GM18502 (cell line): ENCODE data around the gene EFCAB13.

Experiments used
- ATAC-seq: cut with Tn5 transposase; IDR thresholded peaks from one replicate; pipeline ENCODE4 v1.9.1; 2021; ENCODE audit warnings: mild to moderate bottlenecking; ENCODE audit not compliant: unreplicated experiment, poor library complexity

EFCAB13 gene

DNA sequence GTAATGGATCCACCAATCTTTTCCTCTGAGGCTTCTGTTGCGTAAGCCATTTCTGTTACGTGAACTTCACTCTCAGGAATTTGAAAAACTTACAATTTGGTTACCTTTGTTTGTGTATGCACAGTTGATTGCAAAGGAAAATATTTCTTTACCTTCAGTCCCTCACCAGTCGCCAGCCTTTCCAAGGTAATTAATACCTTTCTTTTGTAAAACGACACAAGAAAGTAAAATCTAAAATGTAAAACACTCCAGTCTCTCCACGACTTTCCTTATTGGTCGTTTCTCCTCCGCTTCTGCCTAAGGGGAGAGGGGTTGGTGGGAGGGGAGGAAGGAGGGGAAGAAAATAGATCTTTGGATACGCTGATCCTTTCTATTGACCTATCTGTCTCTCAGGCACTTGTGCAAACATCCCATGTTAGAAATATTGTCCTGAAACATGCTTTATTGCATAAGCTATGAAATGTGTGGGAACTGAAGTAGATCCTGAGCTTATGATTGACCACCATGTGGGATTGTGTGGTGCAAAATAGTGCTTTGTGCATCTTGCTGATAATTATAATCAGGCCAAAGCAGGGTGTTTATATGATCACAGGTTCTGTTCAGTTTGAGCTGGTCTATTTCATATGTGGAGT is 32.4 kb upstream of the EFCAB13 start:
- ATAC-seq, result no peak

DNA sequence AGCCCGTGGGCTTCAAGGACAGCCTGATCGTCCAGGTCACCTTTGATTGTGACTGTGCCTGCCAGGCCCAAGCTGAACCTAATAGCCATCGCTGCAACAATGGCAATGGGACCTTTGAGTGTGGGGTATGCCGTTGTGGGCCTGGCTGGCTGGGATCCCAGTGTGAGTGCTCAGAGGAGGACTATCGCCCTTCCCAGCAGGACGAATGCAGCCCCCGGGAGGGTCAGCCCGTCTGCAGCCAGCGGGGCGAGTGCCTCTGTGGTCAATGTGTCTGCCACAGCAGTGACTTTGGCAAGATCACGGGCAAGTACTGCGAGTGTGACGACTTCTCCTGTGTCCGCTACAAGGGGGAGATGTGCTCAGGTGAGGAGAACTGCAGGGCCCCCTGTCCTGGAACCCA is 31.5 kb upstream of the EFCAB13 start:
- ATAC-seq, result no peak

DNA sequence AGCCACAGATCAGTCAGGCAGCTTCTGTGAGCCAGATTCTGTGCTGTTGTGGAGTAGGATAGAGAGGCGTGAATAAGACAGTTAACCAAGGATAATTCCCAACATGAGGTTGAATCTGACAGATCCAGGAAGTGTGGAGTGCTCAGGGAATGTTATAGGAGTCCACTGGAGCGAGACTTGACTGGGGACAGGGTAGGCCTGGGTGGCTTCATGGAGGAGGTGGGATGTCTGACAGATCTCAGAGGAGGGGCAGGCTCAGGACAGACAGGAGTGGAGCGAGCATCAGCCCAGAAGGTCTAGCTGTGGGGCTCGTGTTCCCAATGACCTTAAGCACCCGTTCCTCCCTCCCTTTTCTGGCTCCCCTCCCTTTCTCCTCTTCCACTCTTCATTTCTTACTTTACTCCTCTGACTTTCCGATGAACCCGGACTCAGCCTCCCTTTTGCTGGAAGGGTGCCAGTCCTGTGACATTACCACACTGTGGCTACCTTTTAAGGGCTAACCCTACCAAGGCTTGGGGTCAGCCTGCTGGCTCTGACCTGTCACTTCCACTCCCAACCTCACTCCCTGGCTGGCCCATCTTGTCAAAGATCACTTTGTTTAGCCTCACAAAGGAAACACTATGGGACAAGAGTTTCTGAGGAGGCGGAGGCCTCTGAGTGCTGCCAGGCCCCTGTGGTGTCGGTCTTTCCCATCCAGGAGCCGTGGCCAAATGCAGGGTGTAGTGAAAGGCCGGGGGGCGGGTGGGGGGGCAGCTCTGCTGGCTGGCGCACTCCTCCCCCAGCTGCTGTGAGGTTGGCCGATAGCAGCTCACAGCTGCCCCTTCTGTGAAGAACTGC is 28.5 kb upstream of the EFCAB13 start:
- no peak for ATAC-seq

DNA sequence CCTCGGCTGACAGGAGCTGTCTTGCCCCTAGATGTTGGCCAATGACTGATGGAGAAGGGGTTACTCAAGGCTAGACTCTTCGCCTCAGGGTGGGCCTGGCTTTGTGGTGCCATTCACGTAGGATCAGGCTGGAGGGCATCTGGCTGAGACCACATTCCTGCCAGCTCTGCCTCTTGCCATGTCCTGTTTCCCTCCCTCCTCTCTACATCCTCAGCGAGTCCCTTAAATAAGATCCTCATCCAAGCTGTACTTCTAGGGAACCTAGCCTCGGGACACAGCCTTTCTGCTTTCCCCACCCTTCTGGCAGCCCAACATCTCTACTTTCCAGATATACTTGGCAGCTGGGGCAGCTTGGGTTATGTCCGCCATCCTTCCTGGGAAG is 27.9 kb upstream of the EFCAB13 start:
- no peak for ATAC-seq

DNA sequence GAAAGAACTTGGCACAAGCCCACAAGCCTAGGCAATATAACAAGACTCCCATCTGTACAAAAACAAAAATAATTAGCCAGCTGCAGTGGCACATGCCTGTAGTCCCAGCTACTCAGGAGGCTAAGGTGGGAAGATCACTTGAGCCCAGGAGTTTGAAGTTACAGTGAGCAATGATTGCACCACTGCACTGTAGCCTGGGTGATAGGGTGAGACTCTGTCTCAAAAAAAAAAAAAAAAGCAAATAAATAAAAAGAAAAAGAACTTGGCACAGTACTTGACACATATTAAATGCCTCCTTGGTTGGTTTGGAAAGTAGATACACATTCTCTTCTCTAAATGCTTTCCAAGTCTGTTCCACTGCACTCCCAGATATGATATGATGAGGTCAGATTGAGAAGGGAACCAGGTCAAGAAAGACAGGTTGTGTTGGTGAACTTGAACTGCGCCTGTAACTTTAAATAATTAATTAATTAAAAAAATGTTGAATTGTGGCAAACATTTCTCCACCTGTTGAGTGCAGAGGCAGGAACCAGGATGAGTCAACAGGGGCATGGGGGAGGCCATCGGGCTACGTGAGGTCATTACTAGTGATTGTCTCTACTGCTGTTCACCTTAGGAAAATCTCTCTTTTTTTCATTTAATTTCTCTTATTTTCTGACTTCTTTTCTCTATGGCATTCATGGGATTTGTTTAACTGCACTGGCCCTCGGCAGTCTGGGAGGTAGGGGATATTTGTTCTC is 25.9 kb upstream of the EFCAB13 start:
- ATAC-seq, result no peak

DNA sequence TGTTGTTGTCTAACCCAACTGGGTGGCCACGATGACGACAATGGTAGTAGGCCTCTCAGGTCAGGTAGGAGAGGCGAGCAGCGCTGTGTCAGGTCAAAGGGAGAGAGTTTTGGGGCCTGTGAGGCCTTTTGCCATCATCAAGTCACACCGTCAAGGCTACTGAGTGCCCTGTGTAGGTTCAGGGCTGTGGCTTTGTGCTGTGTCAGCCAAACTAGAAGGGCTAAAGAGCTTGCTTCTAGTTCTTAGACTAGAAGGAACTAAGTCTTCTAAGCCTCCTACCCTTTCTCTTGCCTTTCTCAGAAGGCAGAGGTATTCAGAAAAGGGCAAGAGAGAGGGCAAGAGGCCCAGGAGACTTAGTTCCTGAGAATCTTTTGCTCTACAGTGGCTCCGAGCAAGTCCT is 25.0 kb upstream of the EFCAB13 start:
- no peak for ATAC-seq

DNA sequence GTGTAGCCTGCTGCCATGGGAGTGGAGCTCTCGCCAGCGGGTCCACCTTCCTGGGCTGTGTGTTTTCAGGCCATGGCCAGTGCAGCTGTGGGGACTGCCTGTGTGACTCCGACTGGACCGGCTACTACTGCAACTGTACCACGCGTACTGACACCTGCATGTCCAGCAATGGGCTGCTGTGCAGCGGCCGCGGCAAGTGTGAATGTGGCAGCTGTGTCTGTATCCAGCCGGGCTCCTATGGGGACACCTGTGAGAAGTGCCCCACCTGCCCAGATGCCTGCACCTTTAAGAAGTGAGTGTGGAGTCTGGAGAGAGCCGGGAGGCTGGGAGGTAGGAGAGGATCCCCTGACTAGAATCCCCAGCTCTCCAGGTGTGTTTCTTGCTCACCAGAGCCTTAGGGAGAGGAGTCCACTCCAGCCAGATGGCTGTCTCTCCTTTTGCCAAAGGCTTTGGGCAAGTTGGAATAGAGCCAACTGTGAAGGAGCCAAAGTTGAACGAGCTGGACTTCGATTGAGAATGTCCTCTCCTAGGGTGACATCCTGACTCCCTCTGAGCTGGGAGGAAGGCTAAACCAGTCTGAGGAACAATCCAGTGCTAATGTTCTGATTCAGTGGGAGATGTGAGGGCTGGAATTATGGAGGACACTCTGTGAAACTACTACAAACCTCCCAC is 24.4 kb upstream of the EFCAB13 start:
- no peak for ATAC-seq

DNA sequence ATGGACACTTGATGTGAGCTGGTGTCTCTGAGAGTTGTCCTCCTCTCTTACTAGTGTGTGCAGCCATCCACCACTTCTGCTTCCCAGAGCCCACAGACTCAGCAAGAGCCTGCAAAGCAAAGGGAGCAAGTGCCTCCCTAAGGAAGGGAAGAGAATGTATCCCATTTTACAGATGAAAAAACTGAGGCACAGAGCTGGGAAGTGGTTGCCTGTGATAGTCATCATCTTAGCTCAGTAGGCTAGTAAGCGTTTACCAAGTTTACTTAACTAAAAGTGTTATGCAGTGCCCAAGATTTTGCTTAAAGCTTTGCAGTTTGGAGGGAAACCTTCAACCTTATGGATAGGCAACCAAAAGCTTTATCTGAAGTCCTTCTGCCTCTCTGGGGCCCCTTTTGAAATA is 23.0 kb upstream of the EFCAB13 start:
- ATAC-seq, result no peak

DNA sequence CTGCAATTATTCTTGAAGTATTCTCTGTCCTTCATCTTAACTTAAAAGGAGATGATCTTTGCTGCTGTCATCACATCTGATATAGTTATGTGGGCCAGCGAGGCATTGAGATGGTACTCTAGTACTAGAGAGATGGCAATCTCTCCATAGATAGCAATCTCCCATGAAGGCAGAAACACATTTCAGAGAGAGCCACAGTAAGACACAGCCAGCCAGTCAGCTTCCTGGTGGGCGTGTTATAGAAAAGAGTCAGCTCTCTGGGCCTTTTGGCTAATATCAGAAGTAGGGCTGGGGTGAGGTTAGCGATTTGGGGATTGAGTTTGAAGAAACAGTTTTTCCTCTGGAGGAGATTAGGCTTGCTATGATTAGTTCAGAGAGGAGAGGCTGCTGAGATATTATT is 22.6 kb upstream of the EFCAB13 start:
- no peak for ATAC-seq

DNA sequence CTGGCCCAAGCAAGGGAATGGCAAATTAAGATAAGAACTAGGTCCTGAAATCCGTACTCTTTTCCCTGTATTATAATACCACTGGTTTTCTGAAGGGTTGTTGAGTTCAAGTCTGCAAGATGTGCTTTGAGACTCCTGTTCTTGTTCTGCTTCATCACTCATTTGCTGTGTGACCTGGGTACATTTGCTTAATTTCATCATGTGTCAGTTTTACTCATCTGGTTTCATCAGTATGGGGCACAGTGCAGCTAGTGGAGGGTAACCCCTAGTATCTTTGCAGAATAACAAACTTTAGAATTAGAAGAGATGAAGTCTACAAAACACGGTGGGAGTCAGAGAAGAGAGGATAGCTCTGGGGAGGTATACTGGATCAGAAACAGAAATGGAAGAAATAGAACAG is 21.9 kb upstream of the EFCAB13 start:
- ATAC-seq, result no peak

DNA sequence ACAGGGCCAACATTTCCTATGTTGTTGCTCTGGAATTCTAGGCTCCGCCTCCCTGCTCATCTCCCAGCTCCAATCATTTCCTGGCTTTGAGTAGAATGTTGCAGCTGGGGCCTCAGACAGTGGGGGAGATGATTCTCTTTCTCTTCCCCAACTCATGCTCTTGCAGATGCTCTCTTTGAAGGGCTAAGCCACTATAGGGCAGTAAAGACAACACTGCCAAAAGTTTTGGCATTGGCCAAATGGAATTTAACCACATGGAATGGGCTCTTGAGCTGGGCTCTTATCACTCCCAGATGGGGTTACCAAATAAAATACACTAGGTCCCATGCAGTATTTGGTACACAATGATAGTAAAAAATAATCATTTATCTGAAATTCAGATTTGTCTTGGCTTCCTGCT is 19.6 kb upstream of the EFCAB13 start:
- ATAC-seq, result no peak

DNA sequence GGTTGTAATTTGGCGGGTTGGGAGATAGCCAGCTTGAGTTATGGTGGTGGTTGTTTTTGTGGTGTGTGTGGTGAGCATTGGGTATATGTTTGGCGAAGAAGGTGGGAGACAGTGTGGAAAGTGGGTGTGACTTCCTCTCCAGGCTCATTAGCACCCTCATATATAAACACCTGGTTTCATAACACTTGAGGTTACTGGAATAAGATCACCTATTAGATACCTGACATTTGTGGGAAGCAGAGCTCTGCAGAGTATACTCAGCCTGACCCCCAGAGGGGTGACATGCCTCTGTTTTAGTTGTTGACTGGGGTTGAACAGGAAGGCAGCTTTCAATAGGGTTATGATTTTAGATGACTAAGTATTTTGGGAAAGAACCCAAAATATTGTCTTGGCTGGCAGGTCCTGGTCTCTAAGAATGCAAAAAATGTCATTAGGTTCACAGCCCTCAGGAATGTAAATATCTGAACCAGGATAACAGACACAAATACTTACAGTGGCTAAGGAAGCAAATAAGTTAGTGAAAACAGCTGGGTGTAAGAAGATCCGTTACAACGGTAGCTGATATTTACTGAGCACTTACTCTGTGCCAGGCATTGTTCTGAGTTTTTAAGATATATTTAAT is 18.3 kb upstream of the EFCAB13 start:
- no peak for ATAC-seq

DNA sequence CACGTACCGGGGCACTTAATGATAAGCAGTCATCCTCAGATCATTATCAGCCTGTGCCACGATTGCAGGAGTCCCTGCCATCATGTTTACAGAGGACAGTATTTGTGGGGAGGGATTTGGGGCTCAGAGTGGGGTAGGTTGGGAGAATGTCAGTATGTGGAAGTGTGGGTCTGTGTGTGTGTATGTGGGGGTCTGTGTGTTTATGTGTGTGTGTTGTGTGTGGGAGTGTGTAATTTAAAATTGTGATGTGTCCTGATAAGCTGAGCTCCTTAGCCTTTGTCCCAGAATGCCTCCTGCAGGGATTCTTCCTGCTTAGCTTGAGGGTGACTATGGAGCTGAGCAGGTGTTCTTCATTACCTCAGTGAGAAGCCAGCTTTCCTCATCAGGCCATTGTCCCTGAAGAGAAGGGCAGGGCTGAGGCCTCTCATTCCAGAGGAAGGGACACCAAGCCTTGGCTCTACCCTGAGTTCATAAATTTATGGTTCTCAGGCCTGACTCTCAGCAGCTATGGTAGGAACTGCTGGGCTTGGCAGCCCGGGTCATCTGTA is 13.5 kb upstream of the EFCAB13 start:
- no peak for ATAC-seq

DNA sequence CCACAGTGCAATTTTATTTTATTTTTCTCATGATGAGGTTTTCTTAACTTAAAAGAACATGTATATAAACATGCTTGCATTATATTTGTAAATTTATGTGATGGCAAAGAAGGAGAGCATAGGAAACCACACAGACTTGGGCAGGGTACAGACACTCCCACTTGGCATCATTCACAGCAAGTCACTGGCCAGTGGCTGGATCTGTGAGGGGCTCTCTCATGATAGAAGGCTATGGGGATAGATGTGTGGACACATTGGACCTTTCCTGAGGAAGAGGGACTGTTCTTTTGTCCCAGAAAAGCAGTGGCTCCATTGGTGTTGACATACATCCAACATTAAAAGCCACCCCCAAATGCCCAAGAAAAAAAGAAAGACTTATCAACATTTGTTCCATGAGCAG is 12.3 kb upstream of the EFCAB13 start:
- no peak for ATAC-seq

DNA sequence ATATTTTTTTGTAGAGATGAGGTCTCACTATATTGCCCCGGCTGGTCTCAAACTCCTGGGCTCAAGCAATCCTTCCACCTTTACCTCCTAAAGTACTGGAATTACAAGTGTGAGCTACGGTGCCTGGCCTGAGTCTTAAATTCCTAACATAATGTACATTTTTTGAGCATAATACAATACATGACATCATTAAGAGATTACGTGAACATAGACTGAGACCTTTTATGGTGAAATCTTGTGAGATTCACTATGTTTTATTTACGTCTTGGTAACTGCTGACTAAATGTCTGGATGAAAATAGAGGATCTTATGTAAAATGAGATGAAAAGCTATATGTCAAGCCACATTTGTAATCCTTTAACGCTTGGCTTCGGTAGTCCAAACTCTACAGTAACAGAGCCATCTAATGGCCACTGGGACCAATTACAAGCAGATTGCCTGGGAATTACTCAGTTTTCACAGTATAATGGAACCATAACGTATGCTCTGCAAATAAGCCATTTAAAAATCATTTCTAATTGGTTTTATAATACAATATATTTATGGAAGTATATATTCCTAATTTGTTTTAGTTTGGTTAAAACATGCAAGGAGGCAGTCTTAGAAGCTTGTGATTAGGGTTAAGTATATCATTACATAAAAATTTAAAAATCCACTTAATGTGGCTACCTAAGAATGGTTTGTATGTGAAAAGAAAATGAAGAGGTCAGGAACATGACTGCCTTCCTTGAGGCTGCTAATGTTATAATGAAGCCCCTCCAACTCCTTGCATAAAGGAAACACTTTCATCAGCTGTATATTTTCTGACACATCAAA is 8.1 kb upstream of the EFCAB13 start:
- ATAC-seq, result no peak

DNA sequence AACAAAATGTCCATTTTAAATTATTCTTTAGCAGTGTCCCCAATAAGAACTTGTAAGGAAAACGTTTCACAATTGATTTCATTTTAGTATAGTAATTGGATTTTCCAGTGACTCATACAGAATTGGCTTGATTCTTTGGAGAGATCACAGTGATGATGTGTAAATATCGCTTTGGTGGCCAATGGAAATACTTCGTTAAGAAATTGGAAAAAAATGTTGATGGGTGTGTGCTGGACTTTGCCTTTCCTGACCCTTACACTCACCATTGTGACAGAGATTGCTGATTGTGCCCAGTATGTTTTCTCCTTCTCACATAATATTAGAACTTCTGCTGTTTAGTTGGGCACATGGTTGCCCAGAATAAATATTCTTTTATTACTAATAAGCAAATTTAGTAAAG is 7.4 kb upstream of the EFCAB13 start:
- ATAC-seq, result no peak

DNA sequence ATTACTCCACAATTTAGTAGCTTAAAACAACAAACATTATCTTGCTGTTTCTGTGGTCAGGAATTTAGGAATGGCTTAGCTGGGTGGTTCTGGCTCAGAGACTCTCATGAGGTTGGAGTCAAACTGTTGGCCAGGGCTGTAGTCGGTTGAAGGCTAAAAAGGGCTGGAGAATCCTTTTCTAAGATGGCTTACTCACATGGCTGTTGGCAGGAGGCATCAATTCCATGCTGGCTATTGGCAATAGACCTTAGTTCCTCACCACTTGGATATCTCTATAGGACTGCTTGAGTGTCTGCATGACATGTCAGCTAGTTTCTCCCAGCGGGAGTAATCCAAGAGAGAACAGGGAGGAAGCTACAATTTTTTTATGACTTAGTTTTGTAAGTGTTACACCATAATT is 6.6 kb upstream of the EFCAB13 start:
- no peak for ATAC-seq

DNA sequence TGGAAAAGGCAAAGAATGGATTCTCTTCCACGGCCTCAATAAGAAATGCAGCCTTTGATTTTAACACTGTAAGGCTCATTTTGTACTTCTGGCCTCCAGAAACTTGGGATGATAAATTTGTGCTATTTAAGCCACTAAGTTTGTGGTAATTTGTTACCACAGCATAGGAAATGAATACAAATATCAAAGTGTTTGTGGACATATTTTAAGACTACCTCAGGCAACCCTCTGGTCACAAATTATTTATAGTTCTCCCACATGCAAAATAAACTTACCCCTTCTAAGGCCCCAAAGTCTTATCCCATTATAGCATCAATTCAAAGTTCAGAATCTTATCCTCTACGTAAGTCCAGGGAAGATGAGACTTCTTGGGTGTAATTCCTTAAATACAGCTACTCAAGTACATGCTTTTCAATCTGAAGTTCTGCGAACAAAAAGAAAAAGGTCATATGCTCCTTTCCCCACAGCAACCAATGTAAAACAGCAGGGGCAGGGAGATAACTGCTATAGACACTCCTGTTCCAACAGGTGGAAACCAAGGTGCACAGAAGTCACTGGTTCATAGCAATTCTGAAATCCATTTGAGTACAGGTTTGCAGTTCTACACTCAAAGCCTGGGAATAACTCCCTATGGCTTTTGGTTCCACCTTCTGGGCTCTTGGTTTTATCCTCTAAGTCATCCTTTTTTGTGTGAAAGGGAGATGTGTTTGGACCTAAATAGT is 5.4 kb upstream of the EFCAB13 start:
- no peak for ATAC-seq
